Lower leg skin (tissue), 3 donors: ENCODE measurements around the gene ADGRV1.

ENCODE experiments used
- CTCF ChIP-seq, 3 donors: fragments of 450-650 bp; IDR thresholded peaks; one replicate each; pipeline ENCODE4 v1.5.1; 2016; ENCODE audit warnings: antibody characterized with exemption in 3 of 3, mild to moderate bottlenecking in 3 of 3, moderate library complexity in 2 of 3
- POLR2A ChIP-seq, 2 donors: fragments of 450-650 bp; IDR thresholded peaks; one replicate each; pipeline ENCODE4 v1.6.1; 2016 to 2017; ENCODE audit warnings: antibody characterized with exemption in 2 of 2, mild to moderate bottlenecking in 1 of 2, moderate library complexity in 1 of 2

GRCh38 chr5:91069364-91069763 is 510.8 kb downstream of the ADGRV1 start:
- no peak for TF ChIP-seq CTCF (IDR thresholded peaks at IDR 0.05)
- no peak for TF ChIP-seq POLR2A (IDR thresholded peaks at IDR 0.05)
